Stomach (tissue), 4 donors: ENCODE data around the gene USP24.

Source experiments
- CTCF ChIP-seq, 7 experiments: fragments of 450-650 bp in 4 of 7; fragments of 200-600 bp in 3 of 7; sonication (generic) in 3 of 7; IDR thresholded peaks; one replicate each; pipeline ENCODE4 v1.5.1; 2016 to 2019; ENCODE audit warnings: antibody characterized with exemption in 7 of 7, control low read depth in 2 of 7, mild to moderate bottlenecking in 1 of 7
- POLR2A ChIP-seq, 4 donors: fragments of 450-650 bp; IDR thresholded peaks; one replicate each; pipeline ENCODE4 v1.6.1; 2016; ENCODE audit warnings: antibody characterized with exemption in 4 of 4, control low read depth in 2 of 4, mild to moderate bottlenecking in 1 of 4, moderate library complexity in 1 of 4
- POLR2AphosphoS5 ChIP-seq, 3 donors: sonication (generic); formaldehyde crosslinking; IDR thresholded peaks; one replicate each; pipeline ENCODE4 v1.6.1; 2016; ENCODE audit warnings: antibody characterized with exemption in 3 of 3

- no peak for TF ChIP-seq POLR2A (IDR thresholded peaks at IDR 0.05)
- TF ChIP-seq CTCF (IDR thresholded peaks at IDR 0.05) = no peak
- TF ChIP-seq POLR2AphosphoS5 (IDR thresholded peaks at IDR 0.05) = no peak
Observed at GRCh38 chr1:55129194-55129728, 85.9 kb downstream of the USP24 start.
